SH-SY5Y (cell line): ENCODE measurements around the gene TBC1D3B.

ENCODE experiments used
- GATA2 ChIP-seq: IDR thresholded peaks from 2 replicates; pipeline ENCODE4 v1.6.1; 2011; ENCODE audit warnings: mild to moderate bottlenecking, low read depth, low read length
- GATA3 ChIP-seq: IDR thresholded peaks from 2 replicates; pipeline ENCODE4 v1.6.1; 2011; ENCODE audit warnings: low read depth, mild to moderate bottlenecking, low read length, moderate library complexity

TBC1D3B gene

GRCh38 chr17:36128411-36128978, 47.9 kb downstream of the TBC1D3B start:
- TF ChIP-seq GATA3 (no peak), GATA2 (no peak)

- TF ChIP-seq GATA2 (no peak), GATA3 (no peak)
Measured at GRCh38 chr17:36127911-36128310, 48.5 kb downstream of the TBC1D3B start.

- TF ChIP-seq GATA2 (no peak), GATA3 (no peak)
Measured at GRCh38 chr17:36127199-36127893, 49.1 kb downstream of the TBC1D3B start.

DNA sequence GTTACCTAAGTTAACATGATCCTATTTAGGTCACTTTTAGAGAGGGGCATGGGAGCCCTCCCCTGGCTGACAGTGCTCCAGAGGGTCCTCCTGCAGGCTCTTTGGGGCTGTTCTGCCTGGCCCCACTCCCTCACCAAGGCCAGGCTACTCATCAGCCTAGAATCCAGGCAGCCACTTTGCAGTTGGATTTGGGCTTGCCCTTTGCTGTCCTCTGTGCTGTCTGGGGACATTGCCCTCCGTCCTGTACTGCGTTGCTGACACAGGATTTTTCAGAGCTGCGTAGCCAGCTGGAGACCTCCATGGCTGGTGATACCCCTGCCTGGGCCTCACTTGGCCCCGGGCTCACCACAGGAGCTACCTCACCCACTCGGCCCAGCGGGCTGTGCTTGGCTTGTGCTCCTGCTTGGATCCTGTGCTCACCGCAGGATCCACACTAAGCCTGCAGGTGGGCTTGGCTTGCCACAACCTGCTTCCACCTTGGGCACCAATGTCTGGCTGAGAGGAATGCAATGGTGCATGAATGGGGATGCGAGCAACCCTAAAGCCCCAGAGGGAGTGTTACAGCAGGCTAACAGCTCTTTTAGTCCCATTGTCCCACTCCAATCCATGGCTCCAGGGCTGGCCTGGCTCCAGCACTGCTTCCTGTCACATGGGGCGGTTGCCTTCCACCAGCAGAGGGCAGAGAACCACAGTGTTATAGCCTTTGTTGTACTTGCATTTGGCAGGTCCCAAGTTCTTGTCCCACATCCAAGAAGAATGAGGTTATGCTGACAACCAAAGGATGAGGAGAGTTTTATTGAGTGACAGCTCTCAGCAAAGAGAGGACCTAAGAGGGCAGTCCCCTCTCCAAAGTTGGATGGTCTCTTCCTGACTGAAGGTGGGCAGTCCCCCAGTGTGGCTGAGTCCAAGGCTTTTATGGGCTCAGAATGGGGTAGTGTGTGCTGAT, 51.3 kb downstream of the TBC1D3B start:
- TF ChIP-seq GATA2, result no peak
- TF ChIP-seq GATA3, result no peak

- TF ChIP-seq GATA3, result no peak
- TF ChIP-seq GATA2, result no peak
Measured at GRCh38 chr17:36123431-36123830, 53.0 kb downstream of the TBC1D3B start.

DNA sequence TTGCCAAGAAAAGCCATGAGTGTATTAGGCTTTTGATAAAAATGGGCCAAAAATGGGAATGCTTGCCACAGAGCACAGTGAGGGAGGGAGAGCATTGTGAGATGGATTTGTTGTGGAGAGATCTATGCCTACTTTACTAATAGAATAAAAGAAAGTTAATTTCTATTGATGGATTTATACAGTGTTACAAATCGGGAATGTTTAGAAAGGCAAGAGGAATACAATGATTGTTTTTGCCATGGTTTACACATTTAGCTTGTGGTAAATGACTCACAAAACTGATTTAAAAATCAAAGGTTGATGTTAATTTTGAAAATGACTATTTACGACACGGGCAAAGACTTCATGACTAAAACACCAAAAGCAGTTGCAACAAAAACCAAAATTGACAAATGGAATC, 56.2 kb downstream of the TBC1D3B start:
- no peak for TF ChIP-seq GATA2
- TF ChIP-seq GATA3, result no peak

GRCh38 chr17:36118477-36119353, 57.7 kb downstream of the TBC1D3B start:
- TF ChIP-seq GATA3 (no peak), GATA2 (no peak)

GRCh38 chr17:36117505-36118382, 58.7 kb downstream of the TBC1D3B start:
- no peak for TF ChIP-seq GATA2
- no peak for TF ChIP-seq GATA3
